Smooth muscle cell (in vitro differentiated cells): ENCODE measurements around the gene LRRC74A. TPM values are rescaled to one million over a fixed set of nuclear protein-coding genes. Genes with fewer than 3 reads are reported as not detected.

Experiments used
- DNase-seq: peaks from one replicate; lab custom pipeline; 2025; ENCODE audit not compliant: unreplicated experiment; lab: John Stamatoyannopoulos, UW
- H2AFZ ChIP-seq: fragments of 200-600 bp; sonication (generic); 2 replicates; pipeline ENCODE4 v1.6.0; 2016; ENCODE audit warnings: antibody characterized with exemption, low read depth, mild to moderate bottlenecking
- H3F3A ChIP-seq: fragments of 200-600 bp; sonication (generic); 2 replicates; pipeline ENCODE4 v1.6.0; 2017; ENCODE audit warnings: antibody characterized with exemption, low read depth
- H3K27ac ChIP-seq: fragments of 200-600 bp; sonication (generic); 2 replicates; pipeline ENCODE4 v1.5.1; 2016; ENCODE audit warnings: low read depth, mild to moderate bottlenecking
- H3K27me3 ChIP-seq: fragments of 200-600 bp; sonication (generic); 2 replicates; pipeline ENCODE4 v1.6.1; 2016; ENCODE audit warnings: low read depth, mild to moderate bottlenecking
- H3K36me3 ChIP-seq: fragments of 200-600 bp; sonication (generic); 2 replicates; pipeline ENCODE4 v1.5.1; 2016; ENCODE audit warnings: low read depth
- H3K4me1 ChIP-seq: fragments of 200-600 bp; sonication (generic); 2 replicates; pipeline ENCODE4 v1.5.1; 2016; ENCODE audit warnings: low read depth
- H3K4me2 ChIP-seq: fragments of 200-600 bp; sonication (generic); 2 replicates; pipeline ENCODE4 v1.6.0; 2016; ENCODE audit warnings: mild to moderate bottlenecking
- H3K4me3 ChIP-seq: fragments of 200-600 bp; sonication (generic); 2 replicates; pipeline ENCODE4 v1.5.1; 2016; ENCODE audit warnings: mild to moderate bottlenecking
- H3K79me2 ChIP-seq: fragments of 200-600 bp; sonication (generic); 2 replicates; pipeline ENCODE4 v1.6.0; 2016; ENCODE audit warnings: low read depth, mild to moderate bottlenecking
- H3K9ac ChIP-seq: fragments of 200-600 bp; sonication (generic); 2 replicates; pipeline ENCODE4 v1.6.0; 2016; ENCODE audit warnings: low read depth
- H3K9me3 ChIP-seq: fragments of 200-600 bp; sonication (generic); replicated peaks from 2 replicates; pipeline ENCODE4 v1.5.1; 2016; ENCODE audit warnings: low read depth
- H4K20me1 ChIP-seq: fragments of 200-600 bp; sonication (generic); 2 replicates; pipeline ENCODE4 v1.6.0; 2016; ENCODE audit warnings: low read depth
- WGBS: methylation state at CpG from one replicate; pipeline ENCODE4 v1.1.7; 2016; ENCODE audit warnings: low lambda C conversion rate; 5-methylcytosine and 5-hydroxymethylcytosine counted together
- polyA plus RNA-seq: library from polyadenylated mRNA; unstranded; fragments of >200 nt; fragmentation: Nextera tagmentation; extraction: Ambion mirVana; gene quantifications from 2 replicates; pipeline ENCODE4 v1.2.1, GENCODE V29; 2016
- total RNA-seq: library from RNA; depleted of rRNA; stranded (reverse); fragments of >200 nt; gene quantifications from 2 replicates; pipeline ENCODE4 v1.2.3, GENCODE V29; 2014
- TF ChIP-seq, protein P1 (sequence below): fragments of 200-600 bp; sonication (generic); IDR thresholded peaks from 2 replicates; pipeline ENCODE4 v1.5.1; 2017; ENCODE audit warnings: borderline replicate concordance, mild to moderate bottlenecking, antibody characterized with exemption; ENCODE audit not compliant: insufficient read depth, poor library complexity, severe bottlenecking

LRRC74A gene
- total and polyA plus RNA-seq, 2 experiments from 2014 or later: not detected

DNA sequence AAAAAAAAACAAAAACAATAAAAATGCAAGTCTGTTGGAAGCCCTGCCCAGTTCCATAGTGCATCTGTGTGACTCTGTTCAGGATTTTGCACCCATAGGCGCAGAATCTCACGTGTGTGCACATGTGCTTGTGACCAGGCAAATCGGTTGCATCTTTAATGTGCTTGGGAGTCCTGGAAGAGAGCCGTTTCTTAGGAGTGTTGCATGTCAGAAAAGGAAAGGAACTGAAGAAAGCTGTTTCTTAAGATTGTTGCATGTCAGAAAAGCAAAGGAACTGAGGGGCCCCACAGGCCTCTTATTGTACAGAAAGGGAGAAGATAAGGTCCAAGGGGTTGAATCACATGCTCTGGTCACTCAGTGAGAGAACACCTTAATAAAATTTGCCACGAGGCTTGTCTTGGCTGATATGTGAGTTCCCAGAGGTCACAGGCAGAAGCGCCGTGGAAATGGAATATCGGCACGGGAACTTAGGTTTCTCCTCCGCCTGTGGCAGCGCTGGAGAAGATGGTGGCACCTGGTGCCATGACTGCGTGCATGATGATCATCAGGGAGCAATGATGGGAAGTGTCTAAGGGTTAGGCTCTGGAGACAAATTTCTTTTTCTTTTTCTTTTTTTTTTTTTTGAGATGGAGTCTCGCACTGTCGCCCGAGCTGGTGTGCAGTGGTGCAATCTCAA lies 90.0 kb downstream of the LRRC74A start:
- Histone ChIP-seq H3K79me2 (no peaks in the 10 kb centered on the region), H3K4me1 (peaks cover 37% of the 10 kb centered on the region), H3K9me3 (no peaks in the 10 kb centered on the region), H3K4me3 (no peak overlapping the region), H3K4me2 (no peak overlapping the region), H3K36me3 (no peaks in the 10 kb centered on the region), H2AFZ (no peak overlapping the region), H3K27me3 (no peaks in the 10 kb centered on the region), H3K9ac (no peak overlapping the region), H4K20me1 (no peaks in the 10 kb centered on the region), H3F3A (peaks cover 35% of the 10 kb centered on the region), H3K27ac (peak overlapping the region; percentile 100)
- DNase-seq: no peak
- 88% methylated on average over 14 of the region's 15 CpGs for WGBS
- TF ChIP-seq, protein P1, sequence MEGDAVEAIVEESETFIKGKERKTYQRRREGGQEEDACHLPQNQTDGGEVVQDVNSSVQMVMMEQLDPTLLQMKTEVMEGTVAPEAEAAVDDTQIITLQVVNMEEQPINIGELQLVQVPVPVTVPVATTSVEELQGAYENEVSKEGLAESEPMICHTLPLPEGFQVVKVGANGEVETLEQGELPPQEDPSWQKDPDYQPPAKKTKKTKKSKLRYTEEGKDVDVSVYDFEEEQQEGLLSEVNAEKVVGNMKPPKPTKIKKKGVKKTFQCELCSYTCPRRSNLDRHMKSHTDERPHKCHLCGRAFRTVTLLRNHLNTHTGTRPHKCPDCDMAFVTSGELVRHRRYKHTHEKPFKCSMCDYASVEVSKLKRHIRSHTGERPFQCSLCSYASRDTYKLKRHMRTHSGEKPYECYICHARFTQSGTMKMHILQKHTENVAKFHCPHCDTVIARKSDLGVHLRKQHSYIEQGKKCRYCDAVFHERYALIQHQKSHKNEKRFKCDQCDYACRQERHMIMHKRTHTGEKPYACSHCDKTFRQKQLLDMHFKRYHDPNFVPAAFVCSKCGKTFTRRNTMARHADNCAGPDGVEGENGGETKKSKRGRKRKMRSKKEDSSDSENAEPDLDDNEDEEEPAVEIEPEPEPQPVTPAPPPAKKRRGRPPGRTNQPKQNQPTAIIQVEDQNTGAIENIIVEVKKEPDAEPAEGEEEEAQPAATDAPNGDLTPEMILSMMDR: no peak

DNA sequence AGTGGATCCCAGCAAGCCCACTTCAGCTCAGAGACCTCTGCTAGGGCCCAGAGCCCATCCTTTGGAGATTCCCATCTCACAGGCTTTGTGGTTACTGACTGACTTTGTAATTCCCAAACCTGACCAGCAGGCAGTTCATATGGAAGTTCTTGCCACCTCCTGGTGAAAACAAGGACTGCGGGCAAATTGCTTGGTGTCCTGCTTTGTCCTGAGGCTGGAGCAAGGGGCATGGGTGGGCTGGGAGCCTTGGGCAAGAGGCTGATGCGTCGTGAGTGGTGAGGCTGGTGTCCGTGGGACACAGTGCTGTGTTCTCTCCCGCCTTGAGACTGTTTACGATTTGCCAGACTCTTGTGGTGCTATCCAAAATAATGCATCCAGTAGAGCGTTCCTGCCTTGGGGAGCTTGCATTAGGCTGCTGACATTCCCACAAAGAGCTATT lies 91.0 kb downstream of the LRRC74A start:
- no peaks in the 10 kb centered on the region for H3K27me3 ChIP-seq
- H3K27ac ChIP-seq: peak overlapping the region; percentile 100
- H3K9me3 ChIP-seq: no peaks in the 10 kb centered on the region
- peak overlapping the region; percentile 71 for H3K4me2 ChIP-seq
- no peak for DNase-seq
- TF ChIP-seq, protein P1: peak; percentile 63
- no peak overlapping the region for H2AFZ ChIP-seq
- peak overlapping the region; percentile 96 for H3K9ac ChIP-seq
- no peaks in the 10 kb centered on the region for H3K79me2 ChIP-seq
- peaks cover 37% of the 10 kb centered on the region for H3K4me1 ChIP-seq
- peaks cover 42% of the 10 kb centered on the region for H3F3A ChIP-seq
- H3K4me3 ChIP-seq: no peak overlapping the region
- 45% methylated on average over 7 of the region's 7 CpGs for WGBS
- H3K36me3 ChIP-seq: no peaks in the 10 kb centered on the region
- no peaks in the 10 kb centered on the region for H4K20me1 ChIP-seq

DNA sequence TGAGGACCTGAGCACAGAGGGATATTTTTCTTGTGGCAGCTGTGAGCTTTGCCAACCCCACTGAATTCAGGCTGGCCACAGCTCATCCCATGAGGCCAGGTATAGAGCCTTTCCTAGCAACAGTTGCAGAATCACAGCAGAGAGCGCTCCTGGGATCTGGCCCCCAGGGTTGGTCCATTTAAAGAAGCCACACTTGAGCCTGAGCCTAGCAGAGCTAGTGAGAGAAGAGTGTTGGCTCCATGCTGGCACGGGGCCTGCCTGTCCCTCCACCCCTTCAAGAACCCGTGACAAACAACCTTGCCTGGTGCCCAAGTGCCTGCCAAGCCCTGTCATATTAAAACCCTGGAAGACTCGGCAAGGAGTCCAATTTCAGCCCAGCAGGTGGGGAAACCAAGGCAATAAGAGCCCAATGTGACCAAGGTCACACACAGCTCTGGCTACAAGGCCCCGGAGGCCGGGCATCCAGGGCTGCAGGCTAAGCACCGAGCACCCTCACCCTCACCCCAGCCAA lies 91.6 kb downstream of the LRRC74A start:
- peak overlapping the region; percentile 96 for H3K9ac ChIP-seq
- no peaks in the 10 kb centered on the region for H3K9me3 ChIP-seq
- TF ChIP-seq, protein P1: no peak
- peaks cover 43% of the 10 kb centered on the region for H3F3A ChIP-seq
- H3K4me1 ChIP-seq: peaks cover 42% of the 10 kb centered on the region
- 63% methylated on average over 7 of the region's 7 CpGs for WGBS
- H3K79me2 ChIP-seq: no peaks in the 10 kb centered on the region
- H3K4me3 ChIP-seq: no peak overlapping the region
- no peaks in the 10 kb centered on the region for H4K20me1 ChIP-seq
- no peaks in the 10 kb centered on the region for H3K36me3 ChIP-seq
- H2AFZ ChIP-seq: no peak overlapping the region
- H3K27ac ChIP-seq: peak overlapping the region; percentile 100
- H3K27me3 ChIP-seq: no peaks in the 10 kb centered on the region
- no peak for DNase-seq
- peak overlapping the region; percentile 71 for H3K4me2 ChIP-seq

DNA sequence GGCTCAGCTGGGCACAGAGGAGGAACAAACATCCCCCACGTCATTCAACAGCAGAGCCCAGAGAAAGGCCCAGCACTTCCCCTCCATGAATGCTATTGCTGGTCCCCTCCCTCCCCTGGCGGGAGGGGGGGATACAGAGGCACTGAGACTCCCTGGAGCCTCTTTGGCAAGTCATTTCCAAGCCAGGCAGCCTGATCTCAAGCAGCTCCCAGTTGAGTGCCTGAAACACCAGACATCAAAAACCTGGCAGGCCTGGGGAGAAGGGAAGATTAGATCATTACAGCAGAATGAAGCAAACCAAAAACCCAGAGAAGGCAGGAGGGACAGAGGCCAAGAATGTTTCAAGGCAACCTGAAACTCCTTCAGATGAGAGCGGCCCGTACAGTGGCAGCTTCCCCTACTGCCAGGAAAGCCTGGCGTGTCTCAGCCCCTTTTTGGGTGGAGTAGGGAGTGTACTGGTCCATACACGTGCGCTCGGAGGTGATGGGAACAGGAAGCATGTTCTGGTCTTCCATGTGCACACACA lies 92.1 kb downstream of the LRRC74A start:
- TF ChIP-seq, protein P1: no peak
- H3K4me1 ChIP-seq: peaks cover 47% of the 10 kb centered on the region

More for the DNA sequence above, 92.1 kb downstream of the LRRC74A start:
- Histone ChIP-seq H3K27me3 (no peaks in the 10 kb centered on the region), H3K9ac (peak overlapping the region; percentile 96), H3F3A (peaks cover 48% of the 10 kb centered on the region), H4K20me1 (no peaks in the 10 kb centered on the region), H3K27ac (peak overlapping the region; percentile 100), H2AFZ (no peak overlapping the region), H3K79me2 (no peaks in the 10 kb centered on the region), H3K36me3 (no peaks in the 10 kb centered on the region), H3K9me3 (no peaks in the 10 kb centered on the region), H3K4me3 (no peak overlapping the region), H3K4me2 (peak overlapping the region; percentile 71)
- peak; percentile 67 for DNase-seq
- 16% methylated on average over 8 of the region's 8 CpGs for WGBS
